Upper lobe of left lung (tissue), 4 donors: Measurements from ENCODE around the gene C20orf204.

Source experiments
- CTCF ChIP-seq, 6 experiments: fragments of 450-650 bp in 4 of 6; fragments of 200-600 bp in 2 of 6; sonication (generic) in 2 of 6; IDR thresholded peaks; one replicate each; pipeline ENCODE4 v1.5.1; 2016 to 2019; ENCODE audit warnings: antibody characterized with exemption in 6 of 6
- POLR2A ChIP-seq, 4 donors: fragments of 450-650 bp; IDR thresholded peaks; one replicate each; pipeline ENCODE4 v1.5.1; 2016 to 2017; ENCODE audit warnings: antibody characterized with exemption in 4 of 4, mild to moderate bottlenecking in 2 of 4

- TF ChIP-seq CTCF (IDR thresholded peaks at IDR 0.05) (no peak), POLR2A (IDR thresholded peaks at IDR 0.05) (no peak)
Observed at GRCh38 chr20:64055396-64055892, 19.5 kb downstream of the C20orf204 start.
